ENCODE data around the gene MTG2. TPM values are rescaled to one million over a fixed set of nuclear protein-coding genes. Genes with fewer than 3 reads are reported as not detected.

MTG2 gene
- total RNA-seq, 1 experiment from 2014 or later: 110 TPM

- H3K4me3 ChIP-seq (ENCODE audit: low read depth, low read length): 0 out of 2 replicates have a peak overlapping the region, but pooled peaks have one; percentile 2
- Mint-ChIP-seq H3K36me3 (ENCODE audit: insufficient read depth, unreplicated experiment) (peaks cover 93% of the 10 kb centered on the region), H3K4me3 (ENCODE audit: unreplicated experiment) (peak overlapping the region; percentile 91), H3K27ac (ENCODE audit: unreplicated experiment) (no peak overlapping the region), H3K9me3 (ENCODE audit: unreplicated experiment) (no peaks in the 10 kb centered on the region), H3K4me1 (ENCODE audit: low read depth, unreplicated experiment) (peaks cover 25% of the 10 kb centered on the region), H3K27me3 (ENCODE audit: insufficient read depth, unreplicated experiment) (no peaks in the 10 kb centered on the region)
- H3K4me1 ChIP-seq: peaks cover 23% of the 10 kb centered on the region
- ChIA-PET POLR2A (interaction anchor here (1.4 kb wide), 1 partner anchor 74 kb away, joined by 5 read pairs; no protein-coding TSS in a partner anchor), CTCF (no interaction called here)
- no peaks in the 10 kb centered on the region for H3K27me3 ChIP-seq (replicated peaks; ENCODE audit: control insufficient read depth, insufficient read depth, low read length)
- intact Hi-C loops (cut with micrococcal nuclease; ENCODE audit: unreplicated experiment): loop anchor here (5.0 to 10.0 kb wide), 2 partner anchors 96 to 264 kb away; partner anchors contain the start of genes CABLES2 and OSBPL2
- TF ChIP-seq CTCF (IDR thresholded peaks at IDR 0.05; ENCODE audit: insufficient read depth in 1 of 2, low read depth in 1 of 2, low read length in 1 of 2, severe bottlenecking in 1 of 2, unreplicated experiment in 1 of 2): no peak
- H3K9me3 ChIP-seq: no peaks in the 10 kb centered on the region
- BruUV-seq (replicated peaks): no TSS peak
- DNase-seq: no peak
- peaks cover 18% of the 10 kb centered on the region for H3K36me3 ChIP-seq (ENCODE audit: control insufficient read depth, insufficient read depth, low read length)
These were observed 41.8 kb upstream of the MTG2 start for GRCh38 chr20:62141043-62141396.

GRCh38 chr20:62141397-62142251 is 41.2 kb upstream of the MTG2 start:
- H3K36me3 ChIP-seq (ENCODE audit: control insufficient read depth, insufficient read depth, low read length): peaks cover 18% of the 10 kb centered on the region
- peaks cover 23% of the 10 kb centered on the region for H3K4me1 ChIP-seq
- H3K36me3 Mint-ChIP-seq (ENCODE audit: insufficient read depth, unreplicated experiment): peaks cover 90% of the 10 kb centered on the region
- BruUV-seq (replicated peaks): TSS peak; percentile 20
- peak overlapping the region; percentile 70 for H3K4me3 ChIP-seq (ENCODE audit: low read depth, low read length)
- H3K27me3 Mint-ChIP-seq (ENCODE audit: insufficient read depth, unreplicated experiment): no peaks in the 10 kb centered on the region
- H3K9me3 ChIP-seq: no peaks in the 10 kb centered on the region
- CTCF ChIA-PET: interaction anchor here (0.6 to 1.4 kb wide), 6 partner anchors 9 to 501 kb away, joined by 3 to 8 read pairs (median 3); no protein-coding TSS in a partner anchor
- peaks cover 25% of the 10 kb centered on the region for H3K4me1 Mint-ChIP-seq (ENCODE audit: low read depth, unreplicated experiment)
- no peaks in the 10 kb centered on the region for H3K9me3 Mint-ChIP-seq (ENCODE audit: unreplicated experiment)
- POLR2A ChIA-PET: interaction anchor here (0.6 to 1.6 kb wide), 6 partner anchors 9 to 118 kb away, joined by 3 to 6 read pairs (median 4); partner anchors contain the start of gene TAF4
- peak in 1 of 2 experiments; percentile 52 for TF ChIP-seq CTCF (IDR thresholded peaks at IDR 0.05; ENCODE audit: insufficient read depth in 1 of 2, low read depth in 1 of 2, low read length in 1 of 2, severe bottlenecking in 1 of 2, unreplicated experiment in 1 of 2)
- intact Hi-C loops (cut with micrococcal nuclease; ENCODE audit: unreplicated experiment): loop anchor here (5.0 to 10.0 kb wide), 2 partner anchors 96 to 263 kb away; partner anchors contain the start of genes CABLES2 and OSBPL2
- peak in 1 of 2 experiments; percentile 58 for DNase-seq
- H3K4me3 Mint-ChIP-seq (ENCODE audit: unreplicated experiment): peak overlapping the region; percentile 91
- H3K27ac Mint-ChIP-seq (ENCODE audit: unreplicated experiment): peak overlapping the region; percentile 94
- H3K27me3 ChIP-seq (replicated peaks; ENCODE audit: control insufficient read depth, insufficient read depth, low read length): no peaks in the 10 kb centered on the region

All from Caco-2 (cell line).